Glutamatergic neuron (in vitro differentiated cells): ENCODE measurements around the gene CAPN9. TPM values are rescaled to one million over a fixed set of nuclear protein-coding genes. Genes with fewer than 3 reads are reported as not detected.
A peak's percentile ranks its signal among the peaks of the same experiment; 100 is the strongest.

Experiments used
- DNase-seq: peaks from one replicate; pipeline ENCODE4 v3.0.0; 2022
- H3K27ac Mint-ChIP-seq: one replicate; pipeline ENCODE4 v1.8.0; 2020; ENCODE audit warnings: mild to moderate bottlenecking, mixed read lengths, inconsistent platforms; ENCODE audit not compliant: unreplicated experiment
- H3K27me3 Mint-ChIP-seq: one replicate; pipeline ENCODE4 v1.8.0; 2020; ENCODE audit warnings: mild to moderate bottlenecking, moderate library complexity, mixed read lengths, inconsistent platforms; ENCODE audit not compliant: unreplicated experiment
- H3K36me3 Mint-ChIP-seq: one replicate; pipeline ENCODE4 v1.8.0; 2020; ENCODE audit warnings: mild to moderate bottlenecking, mixed read lengths, inconsistent platforms; ENCODE audit not compliant: unreplicated experiment
- H3K4me1 Mint-ChIP-seq: one replicate; pipeline ENCODE4 v1.8.0; 2020; ENCODE audit warnings: mild to moderate bottlenecking, low read depth, mixed read lengths, inconsistent platforms; ENCODE audit not compliant: unreplicated experiment
- H3K4me3 Mint-ChIP-seq: one replicate; pipeline ENCODE4 v1.8.0; 2020; ENCODE audit warnings: mild to moderate bottlenecking, mixed read lengths, inconsistent platforms; ENCODE audit not compliant: unreplicated experiment
- H3K9me3 Mint-ChIP-seq: one replicate; pipeline ENCODE4 v1.8.0; 2020; ENCODE audit warnings: mild to moderate bottlenecking, moderate library complexity, mixed read lengths, inconsistent platforms; ENCODE audit not compliant: unreplicated experiment
- total RNA-seq: library from RNA; stranded (reverse); fragmentation: NEBNext Ultra II Directional; extraction: Animal tissue kit (Norgen Biotek cat#: 25700); gene quantifications from one replicate; pipeline ENCODE4 v1.2.1, GENCODE V29; 2021; ENCODE audit not compliant: unreplicated experiment
- TF ChIP-seq, protein P1 (sequence below): fragments of 200-600 bp; sonication (generic); IDR thresholded peaks from one replicate; pipeline ENCODE4 v1.5.0; 2021; ENCODE audit not compliant: partially characterized antibody, unreplicated experiment

CAPN9 gene
- total RNA-seq, 1 donor from 2014 or later = not detected

DNA sequence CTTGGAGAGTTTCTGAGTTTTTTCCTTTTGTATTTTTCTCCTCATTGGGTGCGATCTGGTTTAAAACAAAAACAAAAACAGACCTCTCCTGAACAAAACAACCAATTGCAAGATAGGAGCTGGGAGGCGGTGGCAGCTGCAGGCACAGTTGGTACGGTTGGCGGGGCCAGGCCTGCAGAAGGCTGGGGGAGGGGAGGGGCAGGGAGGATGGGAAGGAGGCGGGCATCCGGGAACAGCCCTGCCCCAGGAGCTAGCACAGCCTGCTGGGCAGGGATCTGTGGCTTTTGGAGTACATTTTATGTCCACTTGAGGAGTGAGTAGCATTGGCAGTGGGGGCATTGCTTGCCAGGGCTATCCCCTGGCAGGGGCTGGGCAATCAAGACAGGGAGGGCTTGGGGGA is 5.2 kb downstream of the CAPN9 start:
- DNase-seq = peak; percentile 61
- peak overlapping the region; percentile 99 for H3K27ac Mint-ChIP-seq

DNA sequence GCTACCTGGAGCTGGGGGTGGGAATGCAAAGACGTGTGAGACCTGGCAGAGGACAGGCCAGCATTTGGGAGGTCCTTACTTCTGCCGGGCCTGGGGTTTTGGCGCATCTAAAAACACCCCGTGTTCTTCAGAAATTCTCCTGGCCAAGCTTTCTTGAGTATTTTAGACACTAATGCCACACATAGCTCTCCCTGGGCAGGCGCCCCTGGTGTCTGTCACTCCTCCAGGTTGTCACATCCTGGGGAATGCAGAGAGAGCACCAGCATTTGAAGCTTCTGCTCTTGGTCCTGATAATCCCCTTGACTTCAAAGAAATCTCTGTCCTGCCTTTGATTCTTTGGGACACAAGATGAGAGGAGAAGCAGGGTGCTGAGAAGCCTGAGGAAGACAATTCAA is 6.0 kb downstream of the CAPN9 start:
- peaks cover 5% of the 10 kb centered on the region for H3K27me3 Mint-ChIP-seq
- peaks cover 7% of the 10 kb centered on the region for H3K9me3 Mint-ChIP-seq
- DNase-seq = no peak
- H3K4me3 Mint-ChIP-seq = peak overlapping the region; percentile 75
- H3K36me3 Mint-ChIP-seq = no peaks in the 10 kb centered on the region
- TF ChIP-seq, protein P1, sequence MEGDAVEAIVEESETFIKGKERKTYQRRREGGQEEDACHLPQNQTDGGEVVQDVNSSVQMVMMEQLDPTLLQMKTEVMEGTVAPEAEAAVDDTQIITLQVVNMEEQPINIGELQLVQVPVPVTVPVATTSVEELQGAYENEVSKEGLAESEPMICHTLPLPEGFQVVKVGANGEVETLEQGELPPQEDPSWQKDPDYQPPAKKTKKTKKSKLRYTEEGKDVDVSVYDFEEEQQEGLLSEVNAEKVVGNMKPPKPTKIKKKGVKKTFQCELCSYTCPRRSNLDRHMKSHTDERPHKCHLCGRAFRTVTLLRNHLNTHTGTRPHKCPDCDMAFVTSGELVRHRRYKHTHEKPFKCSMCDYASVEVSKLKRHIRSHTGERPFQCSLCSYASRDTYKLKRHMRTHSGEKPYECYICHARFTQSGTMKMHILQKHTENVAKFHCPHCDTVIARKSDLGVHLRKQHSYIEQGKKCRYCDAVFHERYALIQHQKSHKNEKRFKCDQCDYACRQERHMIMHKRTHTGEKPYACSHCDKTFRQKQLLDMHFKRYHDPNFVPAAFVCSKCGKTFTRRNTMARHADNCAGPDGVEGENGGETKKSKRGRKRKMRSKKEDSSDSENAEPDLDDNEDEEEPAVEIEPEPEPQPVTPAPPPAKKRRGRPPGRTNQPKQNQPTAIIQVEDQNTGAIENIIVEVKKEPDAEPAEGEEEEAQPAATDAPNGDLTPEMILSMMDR = no peak
- peaks cover 36% of the 10 kb centered on the region for H3K4me1 Mint-ChIP-seq
- H3K27ac Mint-ChIP-seq = peak overlapping the region; percentile 99

More for the DNA sequence above, 5.2 kb downstream of the CAPN9 start:
- Mint-ChIP-seq H3K4me1 (peaks cover 33% of the 10 kb centered on the region), H3K36me3 (no peaks in the 10 kb centered on the region), H3K4me3 (peak overlapping the region; percentile 59), H3K27me3 (peaks cover 5% of the 10 kb centered on the region), H3K9me3 (peaks cover 7% of the 10 kb centered on the region)
- TF ChIP-seq, protein P1 = no peak

DNA sequence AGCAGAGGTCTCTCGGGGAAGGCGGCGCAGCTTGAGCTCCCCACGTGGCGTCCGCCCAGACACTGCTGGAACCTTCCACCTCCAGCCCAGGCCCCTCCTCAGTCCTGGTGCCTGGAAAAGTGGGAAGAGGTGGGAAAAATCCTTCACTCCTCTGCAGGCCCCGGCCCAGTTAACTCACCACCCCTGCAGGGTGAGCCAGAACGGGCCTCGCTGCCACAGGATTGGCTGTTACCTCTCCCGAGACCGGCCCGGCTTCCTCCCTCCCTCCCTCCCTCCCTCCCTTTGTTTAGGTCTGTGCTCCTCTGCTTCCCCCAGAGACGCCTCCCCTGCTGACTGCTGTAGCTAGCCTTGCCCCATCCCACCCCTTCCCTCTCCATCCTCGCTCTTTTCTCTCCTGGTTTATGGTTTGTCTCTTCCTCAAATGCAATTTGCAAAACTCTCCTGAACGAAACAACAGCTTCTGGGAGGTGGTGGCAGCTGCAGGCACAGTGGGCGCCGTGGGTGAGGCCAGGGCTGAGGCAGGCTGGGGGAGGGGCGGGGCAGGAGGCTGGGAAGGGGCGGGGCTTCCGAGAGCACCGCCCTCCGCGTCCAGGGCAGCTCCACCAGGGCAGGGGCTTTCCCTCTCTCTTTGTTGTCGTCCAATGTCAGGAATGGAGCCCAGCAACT is 6.5 kb downstream of the CAPN9 start:
- Mint-ChIP-seq H3K9me3 (peaks cover 9% of the 10 kb centered on the region), H3K27me3 (peaks cover 5% of the 10 kb centered on the region), H3K4me3 (peak overlapping the region; percentile 75), H3K4me1 (peaks cover 39% of the 10 kb centered on the region), H3K36me3 (no peaks in the 10 kb centered on the region), H3K27ac (peak overlapping the region; percentile 99)
- DNase-seq = peak; percentile 80
- TF ChIP-seq, protein P1 = no peak

DNA sequence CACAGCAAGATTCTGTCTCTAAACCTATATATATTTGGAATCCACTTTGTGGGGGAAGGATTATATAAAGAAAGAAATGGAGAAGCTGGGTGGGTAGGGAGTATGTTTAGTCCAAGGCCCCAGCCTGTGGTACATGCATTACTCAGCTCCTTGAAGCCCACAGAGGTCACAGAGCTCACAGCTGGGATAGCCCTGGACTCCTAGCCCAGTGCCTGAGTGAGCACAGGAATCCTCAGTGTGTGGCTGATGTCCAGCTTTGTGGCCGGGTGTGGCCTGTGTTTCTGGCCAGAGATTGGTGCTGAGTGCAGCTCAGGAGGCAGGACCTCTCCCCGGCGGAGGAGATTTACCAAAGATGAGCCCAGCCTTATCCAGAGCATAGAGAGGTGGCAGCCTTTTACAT is 7.6 kb downstream of the CAPN9 start:
- Mint-ChIP-seq H3K36me3 (no peaks in the 10 kb centered on the region), H3K27me3 (peaks cover 5% of the 10 kb centered on the region), H3K4me3 (no peak overlapping the region), H3K9me3 (peaks cover 12% of the 10 kb centered on the region), H3K4me1 (peaks cover 46% of the 10 kb centered on the region), H3K27ac (no peak overlapping the region)
- TF ChIP-seq, protein P1 = no peak
- no peak for DNase-seq

DNA sequence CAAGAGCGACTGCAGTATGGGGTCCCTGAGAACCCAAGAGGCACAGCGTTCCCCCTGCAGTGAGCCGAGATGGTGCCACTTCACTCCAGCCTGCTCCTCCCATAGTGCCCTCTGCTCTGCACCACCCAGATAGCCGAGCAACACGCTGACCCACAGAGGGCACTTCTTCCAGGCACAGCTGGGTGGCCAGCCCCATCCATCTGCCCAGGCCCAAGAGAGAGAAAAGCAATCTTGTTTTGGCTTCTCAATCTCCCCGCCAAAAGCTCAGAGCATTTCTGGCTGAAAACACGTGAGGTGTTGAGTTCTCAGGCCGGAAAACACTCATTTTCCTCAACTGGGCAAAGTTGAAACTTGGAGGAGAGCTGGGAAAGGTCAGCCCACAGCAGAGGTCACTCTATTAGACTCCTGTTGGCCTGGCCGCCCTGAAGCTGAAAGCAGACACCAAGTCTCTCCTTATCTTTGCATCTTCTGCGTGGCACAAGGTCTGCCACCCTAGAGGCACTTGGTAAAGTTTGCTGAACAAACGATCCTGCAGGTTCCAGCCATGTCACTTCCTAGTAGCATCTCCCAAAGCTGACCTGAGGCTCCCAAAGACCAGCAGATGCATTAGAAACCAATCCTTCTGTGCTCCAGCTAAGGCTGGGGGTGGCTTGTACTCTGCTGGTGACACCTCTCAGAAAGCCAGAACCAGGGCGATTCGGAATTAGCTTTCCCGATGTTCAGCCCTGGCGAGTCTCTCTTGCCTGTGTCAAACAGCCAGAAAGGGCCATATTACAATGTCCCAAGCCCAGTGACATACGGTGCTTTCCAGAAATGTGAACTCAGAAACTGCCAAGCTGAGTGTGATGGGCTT is 10.9 kb downstream of the CAPN9 start:
- Mint-ChIP-seq H3K27ac (no peak overlapping the region), H3K4me3 (peak overlapping the region; percentile 67), H3K27me3 (peaks cover 4% of the 10 kb centered on the region), H3K36me3 (no peaks in the 10 kb centered on the region), H3K9me3 (peaks cover 6% of the 10 kb centered on the region), H3K4me1 (peaks cover 34% of the 10 kb centered on the region)
- TF ChIP-seq, protein P1 = no peak
- DNase-seq = no peak
